Fibroblast of villous mesenchyme (primary cell): ENCODE data around the gene PRR5. TPM values are rescaled to one million over a fixed set of nuclear protein-coding genes. Genes with fewer than 3 reads are reported as not detected.

Source experiments
- DNase-seq: peaks from one replicate; pipeline ENCODE4 v3.0.0-alpha.2; 2010; ENCODE audit warnings: low read depth
- H3K4me3 ChIP-seq: 2 replicates; pipeline ENCODE4 v1.5.1; 2011; ENCODE audit warnings: low read depth, mild to moderate bottlenecking, low read length
- total RNA-seq: library from RNA; depleted of rRNA; stranded (reverse); fragments of >200 nt; gene quantifications from 2 replicates; pipeline ENCODE4 v1.2.3, GENCODE V29; 2012
- TF ChIP-seq, protein P1 (sequence below): IDR thresholded peaks from 2 replicates; pipeline ENCODE4 v1.5.1; 2012; ENCODE audit warnings: low read depth, mild to moderate bottlenecking, low read length; ENCODE audit not compliant: insufficient read depth

Gene PRR5
- total RNA-seq, 1 donor: 16.4 TPM

DNA sequence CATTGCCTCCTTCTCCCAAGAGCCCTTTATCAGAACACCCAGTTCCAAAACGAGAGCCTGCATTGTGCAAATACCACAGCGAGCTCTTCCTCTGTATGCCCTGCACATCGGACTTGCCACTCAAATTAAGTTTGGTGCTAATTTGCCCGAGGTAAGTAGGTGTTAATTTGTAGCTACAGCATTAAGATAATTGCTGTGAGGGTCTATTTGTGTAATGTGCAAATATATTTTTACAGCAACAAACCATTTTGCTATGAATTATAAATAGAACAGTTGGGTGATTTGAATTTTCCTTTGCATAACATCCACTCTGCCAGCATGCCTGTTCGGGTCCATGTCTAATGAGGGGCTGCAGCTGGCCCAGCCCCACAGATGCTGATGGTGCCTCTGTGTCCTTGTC lies 58.5 kb downstream of the PRR5 start:
- no peak for DNase-seq
- TF ChIP-seq, protein P1, sequence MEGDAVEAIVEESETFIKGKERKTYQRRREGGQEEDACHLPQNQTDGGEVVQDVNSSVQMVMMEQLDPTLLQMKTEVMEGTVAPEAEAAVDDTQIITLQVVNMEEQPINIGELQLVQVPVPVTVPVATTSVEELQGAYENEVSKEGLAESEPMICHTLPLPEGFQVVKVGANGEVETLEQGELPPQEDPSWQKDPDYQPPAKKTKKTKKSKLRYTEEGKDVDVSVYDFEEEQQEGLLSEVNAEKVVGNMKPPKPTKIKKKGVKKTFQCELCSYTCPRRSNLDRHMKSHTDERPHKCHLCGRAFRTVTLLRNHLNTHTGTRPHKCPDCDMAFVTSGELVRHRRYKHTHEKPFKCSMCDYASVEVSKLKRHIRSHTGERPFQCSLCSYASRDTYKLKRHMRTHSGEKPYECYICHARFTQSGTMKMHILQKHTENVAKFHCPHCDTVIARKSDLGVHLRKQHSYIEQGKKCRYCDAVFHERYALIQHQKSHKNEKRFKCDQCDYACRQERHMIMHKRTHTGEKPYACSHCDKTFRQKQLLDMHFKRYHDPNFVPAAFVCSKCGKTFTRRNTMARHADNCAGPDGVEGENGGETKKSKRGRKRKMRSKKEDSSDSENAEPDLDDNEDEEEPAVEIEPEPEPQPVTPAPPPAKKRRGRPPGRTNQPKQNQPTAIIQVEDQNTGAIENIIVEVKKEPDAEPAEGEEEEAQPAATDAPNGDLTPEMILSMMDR: no peak

DNA sequence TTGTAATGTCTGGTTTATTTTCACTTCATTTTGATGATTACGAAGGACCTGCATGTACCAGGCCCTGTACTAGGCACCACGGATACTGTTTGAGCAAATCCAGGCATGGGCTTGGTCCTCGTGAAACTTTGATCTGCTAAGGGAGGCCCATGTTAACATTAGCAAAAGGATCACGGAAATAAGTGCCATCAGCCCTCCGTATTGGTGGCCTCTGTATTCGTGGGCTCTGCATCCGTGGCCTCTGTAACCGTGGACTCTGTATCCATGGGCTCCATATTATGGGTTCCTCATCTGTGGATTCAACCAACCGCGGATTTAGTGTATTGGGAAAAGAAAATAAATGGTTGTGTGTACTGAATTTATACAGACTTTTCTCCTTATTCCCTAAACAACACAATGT lies 59.0 kb downstream of the PRR5 start:
- DNase-seq: no peak
- TF ChIP-seq, protein P1: no peak
- H3K4me3 ChIP-seq: no peak overlapping the region

More for the DNA sequence above, 58.5 kb downstream of the PRR5 start:
- H3K4me3 ChIP-seq: no peak overlapping the region

DNA sequence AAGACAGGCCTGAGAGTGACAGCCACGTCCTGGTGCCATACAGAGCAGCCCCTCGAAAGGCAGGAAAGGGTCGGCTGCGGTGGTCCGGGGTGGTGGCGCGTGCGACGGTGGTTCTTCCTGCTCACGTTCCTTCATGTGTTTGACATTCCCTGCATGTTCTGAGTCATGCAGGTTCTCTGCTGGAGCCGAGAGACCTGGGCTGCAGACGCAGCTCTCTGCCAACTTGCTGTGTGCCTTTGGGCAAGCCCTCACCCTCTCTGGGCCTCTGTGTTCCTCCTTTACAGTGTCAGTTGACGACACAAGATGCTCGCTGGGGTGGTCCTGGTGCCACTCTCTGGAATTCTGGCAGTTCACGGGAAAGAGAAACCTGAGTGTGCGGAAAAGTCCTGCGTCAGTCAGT lies 62.4 kb downstream of the PRR5 start:
- TF ChIP-seq, protein P1: no peak
- no peak overlapping the region for H3K4me3 ChIP-seq
- DNase-seq: no peak

DNA sequence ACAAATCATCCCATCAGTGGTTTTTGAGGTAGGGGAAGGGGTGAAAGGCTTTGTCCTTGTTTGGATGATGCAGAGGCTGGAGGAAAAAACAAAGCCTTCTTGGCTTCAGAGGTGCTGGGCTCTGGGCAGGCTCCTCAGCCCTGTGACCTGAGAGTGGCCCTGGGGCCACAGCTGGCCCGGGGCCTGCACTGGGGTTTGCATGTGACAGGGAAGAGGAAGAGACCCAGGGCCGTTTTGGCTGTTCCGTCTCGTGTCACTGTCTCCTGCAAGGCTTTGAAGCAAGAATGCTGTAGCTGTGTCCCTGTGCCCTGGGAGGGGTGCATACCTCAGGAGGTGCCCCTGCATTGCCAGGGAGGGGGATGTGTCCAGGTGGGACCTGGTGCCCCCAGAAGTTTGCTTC lies 63.0 kb downstream of the PRR5 start:
- TF ChIP-seq, protein P1: no peak
- H3K4me3 ChIP-seq: no peak overlapping the region
- DNase-seq: no peak

DNA sequence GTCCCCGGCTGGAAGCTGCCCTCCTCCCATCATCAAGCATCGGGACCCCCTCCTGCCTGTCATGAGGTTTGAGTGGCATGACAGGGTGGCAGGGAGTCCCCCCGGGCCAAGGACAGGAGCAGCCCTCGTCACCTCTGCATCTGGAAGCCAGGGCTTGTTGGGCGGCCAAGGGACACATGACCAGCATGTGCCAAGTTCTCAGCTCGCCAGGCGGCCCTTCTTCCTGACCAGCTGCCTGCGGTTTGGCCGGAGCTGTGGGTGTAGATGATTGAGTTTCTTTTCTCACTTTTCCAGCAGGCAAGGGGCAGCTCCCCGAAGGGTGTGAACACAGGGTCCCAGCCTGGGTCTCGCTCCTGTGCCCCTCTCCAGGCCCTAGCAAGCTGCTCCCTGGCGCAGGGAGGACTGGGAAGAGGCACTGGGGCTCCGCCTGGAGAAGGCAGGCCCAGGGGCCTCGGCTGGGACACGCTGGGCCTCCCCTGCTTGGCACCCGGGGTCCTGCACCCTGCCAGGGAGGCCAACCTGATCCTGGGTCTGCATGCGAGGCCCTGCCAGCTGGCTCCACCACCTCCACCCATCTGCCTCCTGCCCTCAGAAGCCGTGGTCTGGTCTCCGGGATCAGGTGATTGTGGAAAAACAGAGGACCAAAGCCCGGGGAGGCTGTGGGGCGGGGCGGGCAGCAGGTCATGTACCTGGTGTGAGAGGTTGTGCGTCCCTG lies 63.7 kb downstream of the PRR5 start:
- DNase-seq: no peak
- no peak overlapping the region for H3K4me3 ChIP-seq

DNA sequence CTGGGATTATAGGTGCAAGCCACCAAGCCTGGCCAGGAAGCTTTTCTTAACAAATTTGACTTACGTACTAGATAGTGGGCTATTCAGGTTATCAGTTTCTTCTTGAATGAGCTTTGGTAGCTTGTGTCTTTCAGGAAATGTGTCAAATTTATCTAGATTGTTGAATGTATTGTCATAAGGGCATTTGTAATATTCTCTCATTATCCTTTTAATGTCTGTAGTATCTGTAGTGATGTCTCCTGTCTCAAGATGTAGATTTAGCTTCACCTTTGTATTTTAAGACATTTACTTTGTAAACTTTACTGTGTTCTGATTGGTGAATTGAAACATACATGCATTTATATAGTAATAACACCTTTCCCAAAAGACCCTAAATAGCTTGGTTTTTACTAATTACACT lies 71.1 kb downstream of the PRR5 start:
- TF ChIP-seq, protein P1: no peak
- DNase-seq: no peak

More for the DNA sequence above, 63.7 kb downstream of the PRR5 start:
- TF ChIP-seq, protein P1: no peak

DNA sequence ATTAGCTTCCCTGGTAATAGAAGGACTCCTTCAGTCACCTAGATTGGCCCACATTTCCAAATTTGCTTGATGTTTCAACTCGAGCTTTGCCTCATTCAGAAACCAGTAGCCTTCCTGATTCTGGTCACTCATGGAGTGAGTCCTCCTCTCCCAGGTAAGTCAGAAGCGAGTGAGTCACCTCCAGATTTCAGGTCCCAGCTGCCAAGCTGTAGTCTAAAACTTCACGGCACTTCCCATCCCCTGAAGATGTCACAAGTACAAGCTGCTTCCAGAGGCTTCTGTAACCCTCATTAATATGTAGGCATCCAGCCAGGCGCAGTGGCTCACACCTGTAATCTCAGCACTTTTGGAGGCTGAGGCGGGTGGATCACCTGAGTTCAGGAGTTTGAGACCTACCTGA lies 73.9 kb downstream of the PRR5 start:
- no peak for DNase-seq
- TF ChIP-seq, protein P1: no peak
- H3K4me3 ChIP-seq: no peak overlapping the region

More for the DNA sequence above, 71.1 kb downstream of the PRR5 start:
- no peak overlapping the region for H3K4me3 ChIP-seq
